Uterus (tissue), 4 donors: Measurements from ENCODE around the gene SMAD1. TPM values are rescaled to one million over a fixed set of nuclear protein-coding genes. Genes with fewer than 3 reads are reported as not detected.

Experiments
- DNase-seq, 2 donors: peaks; one replicate each; pipeline ENCODE4 v3.0.0-alpha.2; 2019 to 2020
- H3K27ac ChIP-seq, 2 donors: fragments of 200-600 bp; sonication (generic); 1 replicate in 1 of 2; 2 replicates in 1 of 2; pipeline ENCODE4 v1.5.1; 2016 to 2018
- H3K27me3 ChIP-seq, 2 donors: fragments of 200-600 bp; sonication (generic); one replicate each; pipeline ENCODE4 v1.5.1; 2018 to 2019; ENCODE audit warnings: control low read depth in 1 of 2
- H3K36me3 ChIP-seq, 2 donors: fragments of 200-600 bp; sonication (generic); one replicate each; pipeline ENCODE4 v1.5.1; 2019; ENCODE audit warnings: control low read depth in 1 of 2
- H3K4me1 ChIP-seq, 2 donors: fragments of 200-600 bp; sonication (generic); one replicate each; pipeline ENCODE4 v1.5.1; 2018 to 2019; ENCODE audit warnings: control low read depth in 1 of 2
- H3K4me3 ChIP-seq, 2 donors: fragments of 200-600 bp; sonication (generic); 1 replicate in 1 of 2; 2 replicates in 1 of 2; pipeline ENCODE4 v1.5.1; 2018 to 2019; ENCODE audit warnings: mild to moderate bottlenecking in 1 of 2
- H3K9me3 ChIP-seq, 2 donors: fragments of 200-600 bp; sonication (generic); one replicate each; pipeline ENCODE4 v1.5.1; 2019; ENCODE audit warnings: control low read depth in 1 of 2
- POLR2A ChIP-seq, 2 donors: fragments of 450-650 bp; IDR thresholded peaks; one replicate each; pipeline ENCODE4 v1.6.1; 2016; ENCODE audit warnings: antibody characterized with exemption in 2 of 2, mild to moderate bottlenecking in 1 of 2, moderate library complexity in 1 of 2
- intact Hi-C: fragments of 100-400 bp; cut with DNase I; formaldehyde crosslinking; loops from one replicate; pipeline ENCODE4 v1.15.1; 2023; ENCODE audit warnings: low total_unique reads
- total RNA-seq, 4 donors: library from RNA; depleted of rRNA in 3 of 4; stranded (reverse); fragments of >200 nt in 3 of 4; gene quantifications; one replicate each; pipeline versions ENCODE4 v1.1.0 to v1.2.4, GENCODE V29; 2014 to 2023
- TF ChIP-seq, protein P1 (sequence below), 4 experiments: fragments of 200-600 bp in 2 of 4; fragments of 450-650 bp in 2 of 4; sonication (generic) in 2 of 4; IDR thresholded peaks; one replicate each; pipeline ENCODE4 v1.5.1; 2016 to 2019; ENCODE audit warnings: antibody characterized with exemption in 4 of 4, mild to moderate bottlenecking in 2 of 4, moderate library complexity in 1 of 4
- donor health status: DM: yes; HTN: yes; CAD: no.

The SMAD1 gene
- 10 to 100 TPM; 29.1 to 81.4 (median 54.3) TPM for total RNA-seq

DNA sequence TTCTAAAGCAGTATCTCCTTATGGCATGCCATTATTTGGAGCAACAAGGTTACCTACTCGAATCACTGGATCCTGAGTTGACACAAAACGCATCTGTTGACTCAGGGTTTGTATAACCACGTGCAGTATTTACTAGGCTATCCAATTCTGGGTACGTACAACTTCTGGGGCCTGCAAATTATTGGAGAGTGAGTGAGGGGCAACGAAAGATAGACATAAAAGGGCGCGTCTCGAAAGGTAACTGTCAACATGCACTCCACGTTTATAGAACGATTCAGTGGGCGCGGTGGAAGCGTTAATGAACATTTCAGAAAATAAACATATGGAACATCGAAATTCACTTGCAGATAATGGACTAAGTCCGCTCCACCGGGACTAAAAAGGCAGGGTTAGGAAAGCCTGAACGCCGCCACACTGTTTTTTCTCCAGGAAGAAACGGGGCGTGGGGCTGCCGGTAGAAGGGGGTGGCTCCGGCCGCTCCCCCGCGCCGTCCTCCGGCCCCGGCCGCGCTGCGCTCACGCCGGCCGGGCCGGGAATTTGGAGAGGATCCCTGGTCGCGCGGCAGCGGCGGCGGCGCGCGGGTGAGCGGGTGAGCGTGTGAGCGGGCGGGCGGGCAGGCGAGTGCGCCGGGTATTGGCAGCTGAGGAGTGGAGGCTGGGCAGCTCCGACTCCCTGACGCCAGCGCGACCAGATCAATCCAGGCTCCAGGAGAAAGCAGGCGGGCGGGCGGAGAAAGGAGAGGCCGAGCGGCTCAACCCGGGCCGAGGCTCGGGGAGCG, at the start of gene SMAD1:
Gene SMAD1 (plus strand): TSS at position 690 of the 778 bp plus-strand sequence. CDS start 32,761 bp downstream, outside the sequence.
- peak within 1 kb of the TSS; percentile 73 to 89 for H3K4me3 ChIP-seq
- H3K27ac ChIP-seq = peak within 1 kb of the TSS; percentile 98 to 99
- H3K9me3 ChIP-seq = no peaks in the 10 kb centered on the region
- peak; percentile 72 to 74 for DNase-seq
- peak; percentile 59 to 69 for TF ChIP-seq POLR2A (IDR thresholded peaks at IDR 0.05)
- TF ChIP-seq, protein P1, sequence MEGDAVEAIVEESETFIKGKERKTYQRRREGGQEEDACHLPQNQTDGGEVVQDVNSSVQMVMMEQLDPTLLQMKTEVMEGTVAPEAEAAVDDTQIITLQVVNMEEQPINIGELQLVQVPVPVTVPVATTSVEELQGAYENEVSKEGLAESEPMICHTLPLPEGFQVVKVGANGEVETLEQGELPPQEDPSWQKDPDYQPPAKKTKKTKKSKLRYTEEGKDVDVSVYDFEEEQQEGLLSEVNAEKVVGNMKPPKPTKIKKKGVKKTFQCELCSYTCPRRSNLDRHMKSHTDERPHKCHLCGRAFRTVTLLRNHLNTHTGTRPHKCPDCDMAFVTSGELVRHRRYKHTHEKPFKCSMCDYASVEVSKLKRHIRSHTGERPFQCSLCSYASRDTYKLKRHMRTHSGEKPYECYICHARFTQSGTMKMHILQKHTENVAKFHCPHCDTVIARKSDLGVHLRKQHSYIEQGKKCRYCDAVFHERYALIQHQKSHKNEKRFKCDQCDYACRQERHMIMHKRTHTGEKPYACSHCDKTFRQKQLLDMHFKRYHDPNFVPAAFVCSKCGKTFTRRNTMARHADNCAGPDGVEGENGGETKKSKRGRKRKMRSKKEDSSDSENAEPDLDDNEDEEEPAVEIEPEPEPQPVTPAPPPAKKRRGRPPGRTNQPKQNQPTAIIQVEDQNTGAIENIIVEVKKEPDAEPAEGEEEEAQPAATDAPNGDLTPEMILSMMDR (IDR thresholded peaks at IDR 0.05) = no peak
- no peaks in the 10 kb centered on the region for H3K36me3 ChIP-seq
- intact Hi-C loops = no loop called here
- H3K27me3 ChIP-seq = no peaks in the 10 kb centered on the region
- peaks cover 0 to 11% of the 10 kb centered on the region in 2 donors for H3K4me1 ChIP-seq

DNA sequence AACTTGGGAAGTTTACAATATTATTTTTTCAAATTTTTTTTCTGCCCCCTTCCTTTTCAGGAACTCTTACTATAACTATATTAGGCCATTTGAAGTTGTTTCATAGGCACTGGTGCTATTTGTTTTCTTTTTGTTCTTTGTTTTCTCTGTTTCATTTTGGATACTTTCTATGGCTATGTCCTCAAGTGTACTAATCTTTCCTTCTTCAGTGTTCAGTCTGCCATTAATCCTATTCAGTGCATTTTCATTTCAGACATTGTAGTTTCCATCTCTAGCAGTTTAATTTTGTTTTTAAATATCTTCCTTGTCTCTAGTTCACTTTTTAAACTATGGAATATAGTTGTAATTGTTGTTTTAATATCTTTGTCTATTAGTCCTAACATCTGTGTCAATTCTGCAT, 48.0 kb upstream of the SMAD1 start:
- Histone ChIP-seq H3K4me1 (no peaks in the 10 kb centered on the region), H3K9me3 (no peaks in the 10 kb centered on the region), H3K4me3 (no peak overlapping the region), H3K27me3 (no peaks in the 10 kb centered on the region), H3K36me3 (no peaks in the 10 kb centered on the region), H3K27ac (no peak overlapping the region)
- intact Hi-C loops = no loop called here
- TF ChIP-seq, protein P1 (IDR thresholded peaks at IDR 0.05) = no peak
- TF ChIP-seq POLR2A (IDR thresholded peaks at IDR 0.05) = no peak
- no peak for DNase-seq

- no peak overlapping the region for H3K4me3 ChIP-seq
- H3K4me1 ChIP-seq = no peaks in the 10 kb centered on the region
- TF ChIP-seq, protein P1 (IDR thresholded peaks at IDR 0.05) = no peak
- no peak for TF ChIP-seq POLR2A (IDR thresholded peaks at IDR 0.05)
- no peaks in the 10 kb centered on the region for H3K27me3 ChIP-seq
- DNase-seq = no peak
- H3K27ac ChIP-seq = no peak overlapping the region
- no peaks in the 10 kb centered on the region for H3K9me3 ChIP-seq
- intact Hi-C loops = no loop called here
- no peaks in the 10 kb centered on the region for H3K36me3 ChIP-seq
Observed at GRCh38 chr4:145435646-145436045, 46.0 kb upstream of the SMAD1 start.

GRCh38 chr4:145436114-145436513, 45.5 kb upstream of the SMAD1 start:
- DNase-seq = no peak
- Histone ChIP-seq H3K27ac (no peak overlapping the region), H3K9me3 (no peaks in the 10 kb centered on the region), H3K4me3 (no peak overlapping the region), H3K4me1 (no peaks in the 10 kb centered on the region), H3K36me3 (no peaks in the 10 kb centered on the region), H3K27me3 (no peaks in the 10 kb centered on the region)
- TF ChIP-seq POLR2A (IDR thresholded peaks at IDR 0.05) = no peak
- TF ChIP-seq, protein P1 (IDR thresholded peaks at IDR 0.05) = no peak
- intact Hi-C loops = no loop called here

GRCh38 chr4:145436796-145437195, 44.9 kb upstream of the SMAD1 start:
- Histone ChIP-seq H3K4me3 (no peak overlapping the region), H3K27me3 (no peaks in the 10 kb centered on the region), H3K4me1 (no peaks in the 10 kb centered on the region), H3K9me3 (no peaks in the 10 kb centered on the region), H3K27ac (no peak overlapping the region), H3K36me3 (no peaks in the 10 kb centered on the region)
- no peak for TF ChIP-seq POLR2A (IDR thresholded peaks at IDR 0.05)
- TF ChIP-seq, protein P1 (IDR thresholded peaks at IDR 0.05) = no peak
- no peak for DNase-seq
- intact Hi-C loops = no loop called here
